NT2/D1 (cell line): ENCODE measurements around the gene PSMC5.

ENCODE experiments used
- YY1 ChIP-seq: IDR thresholded peaks from 2 replicates; pipeline ENCODE4 v1.6.1; 2011; ENCODE audit not compliant: insufficient read length, insufficient read depth
- ZNF274 ChIP-seq: IDR thresholded peaks from 2 replicates; pipeline ENCODE4 v1.6.1; 2011; ENCODE audit warnings: mild to moderate bottlenecking, low read depth, low read length

- TF ChIP-seq ZNF274 (no peak), YY1 (no peak)
Measured at GRCh38 chr17:63786971-63787711, 40.1 kb upstream of the PSMC5 start.
